SH-SY5Y (cell line): ENCODE measurements around the gene NOP14.

Experiments
- GATA2 ChIP-seq: IDR thresholded peaks from 2 replicates; pipeline ENCODE4 v1.6.1; 2011; ENCODE audit warnings: mild to moderate bottlenecking, low read depth, low read length
- GATA3 ChIP-seq: IDR thresholded peaks from 2 replicates; pipeline ENCODE4 v1.6.1; 2011; ENCODE audit warnings: low read depth, mild to moderate bottlenecking, low read length, moderate library complexity

NOP14 gene

DNA sequence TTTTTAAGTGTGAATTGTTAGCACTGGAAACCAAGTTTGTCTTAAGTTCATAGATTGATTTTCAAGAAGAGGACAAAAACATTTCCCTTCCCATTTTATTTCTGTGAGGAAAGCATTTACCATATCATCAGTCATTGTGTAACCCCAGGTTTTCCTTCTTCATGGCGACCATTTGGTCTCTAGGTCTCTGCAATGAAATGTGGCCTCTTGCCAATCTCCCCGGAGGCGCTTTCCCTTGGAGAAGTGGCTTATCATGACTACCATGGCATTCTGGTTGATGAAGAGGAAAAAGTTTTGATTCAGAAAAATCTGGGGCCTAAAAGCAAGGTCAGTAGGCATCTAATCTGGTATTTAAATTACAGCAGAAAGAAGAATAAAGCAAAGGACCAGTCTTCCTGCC, 65.2 kb downstream of the NOP14 start:
- TF ChIP-seq GATA2 (no peak), GATA3 (no peak)

DNA sequence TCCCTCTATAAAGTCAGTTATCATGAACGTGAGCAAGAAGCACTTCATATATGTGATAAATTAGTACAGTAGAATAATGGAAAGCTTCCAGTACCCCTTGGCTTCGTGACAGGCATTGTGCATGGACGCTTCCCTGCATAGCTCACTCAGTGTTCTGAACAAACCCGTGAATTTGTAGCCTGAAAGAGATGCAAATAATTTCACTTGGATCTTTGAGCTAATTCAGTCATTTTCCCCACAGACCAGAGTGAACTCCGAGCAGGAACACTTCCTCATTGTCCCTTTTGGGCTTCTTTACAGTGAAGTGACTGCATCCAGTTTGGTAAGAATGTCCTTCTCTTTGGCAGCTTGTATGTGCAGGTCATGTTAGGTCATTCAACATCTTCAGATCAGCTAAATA, 69.4 kb downstream of the NOP14 start:
- TF ChIP-seq GATA2 (no peak), GATA3 (no peak)

DNA sequence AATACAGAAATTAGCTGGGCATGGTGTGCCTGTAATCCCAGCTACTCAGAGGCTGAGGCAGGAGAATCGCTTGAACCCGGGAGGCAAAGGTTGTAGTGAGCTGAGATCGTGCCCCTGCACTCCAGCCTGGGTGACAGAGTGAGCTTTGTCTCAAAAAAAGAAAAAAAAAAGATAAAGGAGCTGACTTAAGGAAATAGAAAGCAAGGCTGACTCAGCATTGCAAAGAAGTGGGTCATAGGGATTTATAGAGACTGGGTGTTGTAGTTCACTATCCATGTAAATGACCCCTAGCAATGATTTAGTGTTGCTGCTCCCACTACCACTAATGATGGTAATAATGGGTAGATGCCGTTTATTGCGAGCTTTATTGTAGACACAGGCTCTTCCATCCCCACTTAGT, 71.9 kb downstream of the NOP14 start:
- no peak for TF ChIP-seq GATA3
- TF ChIP-seq GATA2, result no peak

DNA sequence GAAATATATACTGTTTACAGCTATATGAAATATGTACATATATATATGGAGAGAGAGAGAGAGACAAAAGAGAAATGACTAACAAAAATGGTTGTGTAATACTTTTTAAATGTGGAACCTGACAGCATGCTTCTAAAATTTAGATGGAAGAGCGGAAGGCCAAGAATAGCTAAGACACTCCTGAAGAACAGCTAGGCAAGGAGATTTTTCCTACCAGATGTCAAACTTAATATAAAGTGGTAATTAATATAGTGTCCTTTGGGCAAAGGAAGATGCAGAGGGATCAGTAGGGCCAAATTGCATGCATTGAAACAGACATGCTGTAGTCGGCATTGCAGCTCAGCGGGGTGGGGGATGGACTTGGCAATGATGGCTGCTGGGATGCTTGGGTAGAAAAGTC, 74.3 kb downstream of the NOP14 start:
- no peak for TF ChIP-seq GATA3
- TF ChIP-seq GATA2, result no peak
